ENCODE results near the gene PPP1R12C.

The PPP1R12C gene

GRCh38 chr19:55146078-55146704 is 28.8 kb upstream of the PPP1R12C start:
- DNase-seq, result no peak

- no peak for DNase-seq
Measured at GRCh38 chr19:55145232-55145631, 27.8 kb upstream of the PPP1R12C start.

GRCh38 chr19:55141696-55142095 is 24.3 kb upstream of the PPP1R12C start:
- DNase-seq, result no peak

- DNase-seq, result no peak
Measured at GRCh38 chr19:55137915-55138314, 20.5 kb upstream of the PPP1R12C start.

GRCh38 chr19:55136399-55137102 is 19.1 kb upstream of the PPP1R12C start:
- no peak for DNase-seq

- DNase-seq, result no peak
Measured at GRCh38 chr19:55134736-55135135, 17.3 kb upstream of the PPP1R12C start.

GRCh38 chr19:55133639-55134444 is 16.4 kb upstream of the PPP1R12C start:
- DNase-seq, result no peak

- DNase-seq, result no peak
Measured at GRCh38 chr19:55132453-55133129, 15.2 kb upstream of the PPP1R12C start.

GRCh38 chr19:55131421-55131820 is 14.0 kb upstream of the PPP1R12C start:
- DNase-seq, result no peak

- DNase-seq, result no peak
Measured at GRCh38 chr19:55119053-55119452, 1.6 kb upstream of the PPP1R12C start.

GRCh38 chr19:55118401-55118991 is 1.1 kb upstream of the PPP1R12C start:
- DNase-seq, result peak; percentile 65

GRCh38 chr19:55117663-55118391 is 390 bp upstream of the PPP1R12C start:
- DNase-seq, result peak; percentile 99

GRCh38 chr19:55116232-55116858 is 1.1 kb downstream of the PPP1R12C start:
- peak; percentile 61 for DNase-seq

GRCh38 chr19:55115446-55116065 is 1.9 kb downstream of the PPP1R12C start:
- no peak for DNase-seq

GRCh38 chr19:55114566-55115145 is 2.8 kb downstream of the PPP1R12C start:
- no peak for DNase-seq

- DNase-seq, result peak; percentile 30
Measured at GRCh38 chr19:55113570-55114039, 3.8 kb downstream of the PPP1R12C start.

GRCh38 chr19:55112777-55113569 is 4.5 kb downstream of the PPP1R12C start:
- no peak for DNase-seq

GRCh38 chr19:55112246-55112776 is 5.1 kb downstream of the PPP1R12C start:
- no peak for DNase-seq

GRCh38 chr19:55111238-55111831 is 6.1 kb downstream of the PPP1R12C start:
- no peak for DNase-seq
